Retinal pigment epithelial cell (primary cell): ENCODE data around the gene PPM1L.

Experiments
- DNase-seq: peaks from one replicate; pipeline ENCODE4 v3.0.0-alpha.2; 2010; ENCODE audit warnings: low read depth
- H3K4me3 ChIP-seq: 2 replicates; pipeline ENCODE4 v1.5.1; 2011; ENCODE audit warnings: mild to moderate bottlenecking, low read length, control low read depth, moderate library complexity
- CTCF ChIP-seq: conservative IDR thresholded peaks from 2 replicates; pipeline ENCODE4 v1.5.1; 2011; ENCODE audit warnings: low read depth, low read length, control low read depth, inconsistent platforms

The PPM1L gene

GRCh38 chr3:160827516-160827915 is 71.5 kb downstream of the PPM1L start:
- DNase-seq, result no peak
- no peak for TF ChIP-seq CTCF
- no peak overlapping the region for H3K4me3 ChIP-seq

- no peak for TF ChIP-seq CTCF
- DNase-seq, result no peak
- H3K4me3 ChIP-seq, result no peak overlapping the region
Observed at GRCh38 chr3:160828880-160829279, 72.8 kb downstream of the PPM1L start.

- H3K4me3 ChIP-seq, result no peak overlapping the region
- DNase-seq, result no peak
- no peak for TF ChIP-seq CTCF
Observed at GRCh38 chr3:160829486-160830009, 73.5 kb downstream of the PPM1L start.

GRCh38 chr3:160830796-160831195 is 74.8 kb downstream of the PPM1L start:
- DNase-seq, result peak; percentile 88
- no peak overlapping the region for H3K4me3 ChIP-seq
- TF ChIP-seq CTCF, result no peak

GRCh38 chr3:160831401-160831800 is 75.4 kb downstream of the PPM1L start:
- DNase-seq, result no peak
- no peak for TF ChIP-seq CTCF
- H3K4me3 ChIP-seq, result no peak overlapping the region

- no peak overlapping the region for H3K4me3 ChIP-seq
- no peak for DNase-seq
- TF ChIP-seq CTCF, result no peak
Observed at GRCh38 chr3:160837394-160837980, 81.5 kb downstream of the PPM1L start.

GRCh38 chr3:160840590-160840989 is 84.6 kb downstream of the PPM1L start:
- no peak for DNase-seq
- no peak for TF ChIP-seq CTCF
- no peak overlapping the region for H3K4me3 ChIP-seq
